RWPE2 (cell line): Measurements from ENCODE around the gene MAP2K3.

Source experiments
- ATAC-seq: fragments of 200-7000 bp; cut with Tn5 transposase; 3 replicates; pipeline ENCODE4 v1.9.1; 2021; ENCODE audit warnings: low read depth
- DNase-seq: peaks from one replicate; pipeline ENCODE4 v3.0.0-alpha.2; 2020; ENCODE audit warnings: low spot score
- H3K27ac ChIP-seq: fragments of 450-650 bp; 2 replicates; pipeline ENCODE4 v1.5.1; 2017; ENCODE audit warnings: mild to moderate bottlenecking; ENCODE audit not compliant: poor library complexity, severe bottlenecking
- H3K27me3 ChIP-seq: fragments of 250-450 bp; sonication (Bioruptor Pico); 2 replicates; pipeline ENCODE4 v1.5.1; 2021; ENCODE audit warnings: mild to moderate bottlenecking, moderate library complexity; ENCODE audit not compliant: insufficient read depth, poor library complexity, severe bottlenecking
- H3K36me3 ChIP-seq: fragments of 250-450 bp; sonication (Bioruptor Pico); 2 replicates; pipeline ENCODE4 v1.5.1; 2020; ENCODE audit warnings: low read depth, mild to moderate bottlenecking, moderate library complexity
- H3K4me1 ChIP-seq: fragments of 250-450 bp; sonication (Bioruptor Pico); 2 replicates; pipeline ENCODE4 v1.5.1; 2021; ENCODE audit warnings: mild to moderate bottlenecking, moderate library complexity; ENCODE audit not compliant: insufficient read depth, poor library complexity, severe bottlenecking
- H3K4me3 ChIP-seq: fragments of 250-450 bp; sonication (Bioruptor Pico); 2 replicates; pipeline ENCODE4 v1.5.1; 2021; ENCODE audit warnings: mild to moderate bottlenecking, moderate library complexity; ENCODE audit not compliant: severe bottlenecking
- H3K9me3 ChIP-seq: fragments of 250-450 bp; sonication (Bioruptor Pico); 2 replicates; pipeline ENCODE4 v1.5.1; 2021; ENCODE audit warnings: mild to moderate bottlenecking, moderate library complexity; ENCODE audit not compliant: severe bottlenecking
- CTCF ChIP-seq: fragments of 450-650 bp; IDR thresholded peaks from one replicate; pipeline ENCODE4 v1.5.1; 2017; ENCODE audit warnings: mild to moderate bottlenecking, moderate library complexity; ENCODE audit not compliant: poor library complexity, severe bottlenecking

Gene MAP2K3

GRCh38 chr17:21353326-21354010 lies 69.0 kb downstream of the MAP2K3 start:
- no peaks in the 10 kb centered on the region for H3K9me3 ChIP-seq
- H3K27ac ChIP-seq = no peak overlapping the region
- no peak overlapping the region for H3K4me3 ChIP-seq
- H3K27me3 ChIP-seq = no peaks in the 10 kb centered on the region
- H3K36me3 ChIP-seq = no peaks in the 10 kb centered on the region
- DNase-seq (no peak), ATAC-seq (no peak)
- H3K4me1 ChIP-seq = no peaks in the 10 kb centered on the region
- TF ChIP-seq CTCF = no peak

GRCh38 chr17:21354796-21355385 lies 70.4 kb downstream of the MAP2K3 start:
- no peak overlapping the region for H3K4me3 ChIP-seq
- TF ChIP-seq CTCF = no peak
- H3K27me3 ChIP-seq = no peaks in the 10 kb centered on the region
- no peaks in the 10 kb centered on the region for H3K36me3 ChIP-seq
- DNase-seq = peak; percentile 37
- no peak overlapping the region for H3K27ac ChIP-seq
- H3K9me3 ChIP-seq = no peaks in the 10 kb centered on the region
- ATAC-seq = no peak
- H3K4me1 ChIP-seq = no peaks in the 10 kb centered on the region

- Histone ChIP-seq H3K36me3 (no peaks in the 10 kb centered on the region), H3K27me3 (no peaks in the 10 kb centered on the region), H3K9me3 (no peaks in the 10 kb centered on the region), H3K27ac (no peak overlapping the region), H3K4me3 (no peak overlapping the region), H3K4me1 (no peaks in the 10 kb centered on the region)
- ATAC-seq (no peak), DNase-seq (peak; percentile 25)
- no peak for TF ChIP-seq CTCF
These were observed 71.1 kb downstream of the MAP2K3 start for GRCh38 chr17:21355586-21355985.

- no peak overlapping the region for H3K4me3 ChIP-seq
- no peak overlapping the region for H3K27ac ChIP-seq
- no peaks in the 10 kb centered on the region for H3K9me3 ChIP-seq
- ATAC-seq (no peak), DNase-seq (no peak)
- no peaks in the 10 kb centered on the region for H3K27me3 ChIP-seq
- no peaks in the 10 kb centered on the region for H3K4me1 ChIP-seq
- TF ChIP-seq CTCF = no peak
- H3K36me3 ChIP-seq = no peaks in the 10 kb centered on the region
These were observed 72.1 kb downstream of the MAP2K3 start for GRCh38 chr17:21356537-21357127.

- Histone ChIP-seq H3K9me3 (no peaks in the 10 kb centered on the region), H3K27ac (no peak overlapping the region), H3K27me3 (no peaks in the 10 kb centered on the region), H3K36me3 (no peaks in the 10 kb centered on the region), H3K4me1 (no peaks in the 10 kb centered on the region), H3K4me3 (no peak overlapping the region)
- ATAC-seq (no peak), DNase-seq (peak; percentile 24)
- no peak for TF ChIP-seq CTCF
These were observed 72.8 kb downstream of the MAP2K3 start for GRCh38 chr17:21357281-21357680.
